ENCODE results near the gene FPR3. TPM values are rescaled to one million over a fixed set of nuclear protein-coding genes. Genes with fewer than 3 reads are reported as not detected.

Gene FPR3
- total and polyA plus RNA-seq, 9 of the 15 experiments (the other 6 are each of a cell fraction or from before 2014, with no cell fraction given), result 0.08 to 0.51 (median 0.22) TPM; not detected in 1

DNA sequence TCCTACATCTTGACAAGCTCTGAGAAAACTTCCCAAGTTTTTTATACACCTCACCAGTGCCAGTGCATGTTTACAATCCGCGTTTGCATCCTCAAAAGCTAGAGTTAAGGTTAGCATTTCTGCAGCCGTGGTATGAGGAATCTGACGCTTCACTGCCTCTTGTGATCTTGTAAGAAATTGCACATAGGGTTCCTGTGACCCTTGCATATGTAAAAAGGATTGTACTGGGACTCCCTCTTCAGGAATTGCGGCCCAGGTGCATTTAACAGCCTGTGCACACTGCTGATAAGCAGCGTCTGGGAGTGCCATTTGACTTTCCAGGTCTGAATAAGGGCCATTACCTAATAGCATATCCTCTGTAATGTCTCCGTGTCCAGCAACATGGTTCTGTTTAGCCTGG lies 15.3 kb downstream of the FPR3 start (continued):
- TF ChIP-seq, protein P1, sequence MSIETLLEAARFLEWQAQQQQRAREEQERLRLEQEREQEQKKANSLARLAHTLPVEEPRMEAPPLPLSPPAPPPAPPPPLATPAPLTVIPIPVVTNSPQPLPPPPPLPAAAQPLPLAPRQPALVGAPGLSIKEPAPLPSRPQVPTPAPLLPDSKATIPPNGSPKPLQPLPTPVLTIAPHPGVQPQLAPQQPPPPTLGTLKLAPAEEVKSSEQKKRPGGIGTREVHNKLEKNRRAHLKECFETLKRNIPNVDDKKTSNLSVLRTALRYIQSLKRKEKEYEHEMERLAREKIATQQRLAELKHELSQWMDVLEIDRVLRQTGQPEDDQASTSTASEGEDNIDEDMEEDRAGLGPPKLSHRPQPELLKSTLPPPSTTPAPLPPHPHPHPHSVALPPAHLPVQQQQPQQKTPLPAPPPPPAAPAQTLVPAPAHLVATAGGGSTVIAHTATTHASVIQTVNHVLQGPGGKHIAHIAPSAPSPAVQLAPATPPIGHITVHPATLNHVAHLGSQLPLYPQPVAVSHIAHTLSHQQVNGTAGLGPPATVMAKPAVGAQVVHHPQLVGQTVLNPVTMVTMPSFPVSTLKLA (conservative IDR thresholded peaks at IDR 0.05), result 0 out of 4 replicates have a peak, but pooled peaks of 1 of the 2 experiments have one; percentile 10
- TF ChIP-seq, protein P2, sequence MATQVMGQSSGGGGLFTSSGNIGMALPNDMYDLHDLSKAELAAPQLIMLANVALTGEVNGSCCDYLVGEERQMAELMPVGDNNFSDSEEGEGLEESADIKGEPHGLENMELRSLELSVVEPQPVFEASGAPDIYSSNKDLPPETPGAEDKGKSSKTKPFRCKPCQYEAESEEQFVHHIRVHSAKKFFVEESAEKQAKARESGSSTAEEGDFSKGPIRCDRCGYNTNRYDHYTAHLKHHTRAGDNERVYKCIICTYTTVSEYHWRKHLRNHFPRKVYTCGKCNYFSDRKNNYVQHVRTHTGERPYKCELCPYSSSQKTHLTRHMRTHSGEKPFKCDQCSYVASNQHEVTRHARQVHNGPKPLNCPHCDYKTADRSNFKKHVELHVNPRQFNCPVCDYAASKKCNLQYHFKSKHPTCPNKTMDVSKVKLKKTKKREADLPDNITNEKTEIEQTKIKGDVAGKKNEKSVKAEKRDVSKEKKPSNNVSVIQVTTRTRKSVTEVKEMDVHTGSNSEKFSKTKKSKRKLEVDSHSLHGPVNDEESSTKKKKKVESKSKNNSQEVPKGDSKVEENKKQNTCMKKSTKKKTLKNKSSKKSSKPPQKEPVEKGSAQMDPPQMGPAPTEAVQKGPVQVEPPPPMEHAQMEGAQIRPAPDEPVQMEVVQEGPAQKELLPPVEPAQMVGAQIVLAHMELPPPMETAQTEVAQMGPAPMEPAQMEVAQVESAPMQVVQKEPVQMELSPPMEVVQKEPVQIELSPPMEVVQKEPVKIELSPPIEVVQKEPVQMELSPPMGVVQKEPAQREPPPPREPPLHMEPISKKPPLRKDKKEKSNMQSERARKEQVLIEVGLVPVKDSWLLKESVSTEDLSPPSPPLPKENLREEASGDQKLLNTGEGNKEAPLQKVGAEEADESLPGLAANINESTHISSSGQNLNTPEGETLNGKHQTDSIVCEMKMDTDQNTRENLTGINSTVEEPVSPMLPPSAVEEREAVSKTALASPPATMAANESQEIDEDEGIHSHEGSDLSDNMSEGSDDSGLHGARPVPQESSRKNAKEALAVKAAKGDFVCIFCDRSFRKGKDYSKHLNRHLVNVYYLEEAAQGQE (IDR thresholded peaks at IDR 0.05; ENCODE audit: borderline replicate concordance), result peak; percentile 54; the same call in 1 of the 2 replicates
- TF ChIP-seq, protein P2 (CRISPR knock-in tag; IDR thresholded peaks at IDR 0.05; ENCODE audit: low read depth), result no peak
- TF ChIP-seq HEY1 (CRISPR knock-in tag; IDR thresholded peaks at IDR 0.05; ENCODE audit: borderline replicate concordance) (no peak), TCF3 (CRISPR knock-in tag; IDR thresholded peaks at IDR 0.05) (peak; percentile 56), HOXB6 (CRISPR knock-in tag; IDR thresholded peaks at IDR 0.05; ENCODE audit: borderline replicate concordance) (no peak), TAL1 (IDR thresholded peaks at IDR 0.05) (peak; percentile 35; the same call in 1 of the 2 replicates), SMAD2 (IDR thresholded peaks at IDR 0.05; ENCODE audit: low read depth, low read length) (no peak), RUNX1 (IDR thresholded peaks at IDR 0.05; ENCODE audit: low read depth) (no peak)
